CD4-positive, CD25-positive, alpha-beta regulatory T cell (primary cell): ENCODE data around the gene ULK2. TPM values are rescaled to one million over a fixed set of nuclear protein-coding genes. Genes with fewer than 3 reads are reported as not detected.

Experiments used
- ATAC-seq, 2 donors: fragments of 150-1000 bp; cut with Tn5 transposase; one replicate each; pipeline ENCODE4 v1.10.0; 2021; ENCODE audit warnings: low read depth in 2 of 2, moderate number of reproducible peaks in 2 of 2, moderate library complexity in 1 of 2
- DNase-seq, 3 donors: peaks; one replicate each; pipeline versions ENCODE4 v3.0.0 to v3.0.0-alpha.2; 2012 to 2022; ENCODE audit warnings: mixed read lengths in 1 of 3
- H3K27ac ChIP-seq: one replicate; pipeline ENCODE4 v1.7.0; 2013; ENCODE audit warnings: mild to moderate bottlenecking, low read length; ENCODE audit not compliant: insufficient read depth, poor library complexity, severe bottlenecking
- H3K27me3 ChIP-seq: one replicate; pipeline ENCODE4 v1.7.0; 2013; ENCODE audit warnings: low read length; ENCODE audit not compliant: control insufficient read depth, insufficient read depth
- H3K36me3 ChIP-seq: one replicate; pipeline ENCODE4 v1.7.0; 2013; ENCODE audit warnings: mild to moderate bottlenecking, low read length, moderate library complexity; ENCODE audit not compliant: control insufficient read depth, insufficient read depth
- H3K4me1 ChIP-seq: 2 replicates; pipeline ENCODE4 v1.7.0; 2013; ENCODE audit warnings: mild to moderate bottlenecking, low read length; ENCODE audit not compliant: insufficient read depth, control insufficient read depth, poor library complexity, severe bottlenecking
- H3K4me3 ChIP-seq: one replicate; pipeline ENCODE4 v1.7.0; 2013; ENCODE audit warnings: low read depth, mild to moderate bottlenecking, low read length, moderate library complexity
- H3K9me3 ChIP-seq, 2 experiments: 1 replicate in 1 of 2; 2 replicates in 1 of 2; pipeline ENCODE4 v1.7.0; 2013; ENCODE audit warnings: low read length in 2 of 2, mild to moderate bottlenecking in 1 of 2, moderate library complexity in 1 of 2; ENCODE audit not compliant: control insufficient read depth in 2 of 2
- H3K27ac Mint-ChIP-seq, 3 donors: one replicate each; pipeline ENCODE4 v1.8.0; 2020 to 2022; ENCODE audit warnings: mild to moderate bottlenecking in 3 of 3, mixed read lengths in 3 of 3, moderate library complexity in 2 of 3
- H3K27me3 Mint-ChIP-seq: one replicate; pipeline ENCODE4 v1.8.0; 2022; ENCODE audit warnings: mild to moderate bottlenecking, mixed read lengths
- H3K36me3 Mint-ChIP-seq: one replicate; pipeline ENCODE4 v1.8.0; 2020; ENCODE audit warnings: mixed read lengths
- H3K4me1 Mint-ChIP-seq, 4 donors: one replicate each; pipeline ENCODE4 v1.8.0; 2020 to 2022; ENCODE audit warnings: mixed read lengths in 4 of 4, mild to moderate bottlenecking in 1 of 4
- H3K4me3 Mint-ChIP-seq, 4 donors: one replicate each; pipeline ENCODE4 v1.8.0; 2020 to 2022; ENCODE audit warnings: mild to moderate bottlenecking in 4 of 4, mixed read lengths in 4 of 4, moderate library complexity in 3 of 4
- H3K9me3 Mint-ChIP-seq, 7 donors: one replicate each; pipeline ENCODE4 v1.8.0; 2020 to 2022; ENCODE audit warnings: mixed read lengths in 7 of 7, mild to moderate bottlenecking in 3 of 7, moderate library complexity in 2 of 7
- polyA plus RNA-seq, 4 donors: library from polyadenylated mRNA; unstranded; fragments of 300-500 nt; fragmentation: Illumina TruSeq; gene quantifications; one replicate each; pipeline ENCODE4 v1.2.3, GENCODE V29; 2021
- total RNA-seq: library from RNA; stranded (reverse); gene quantifications from one replicate; pipeline ENCODE4 v1.2.3, GENCODE V29; 2022

Gene ULK2
- total and polyA plus RNA-seq, 5 donors from 2014 or later = 2.9 to 12.0 (median 4.7) TPM

DNA sequence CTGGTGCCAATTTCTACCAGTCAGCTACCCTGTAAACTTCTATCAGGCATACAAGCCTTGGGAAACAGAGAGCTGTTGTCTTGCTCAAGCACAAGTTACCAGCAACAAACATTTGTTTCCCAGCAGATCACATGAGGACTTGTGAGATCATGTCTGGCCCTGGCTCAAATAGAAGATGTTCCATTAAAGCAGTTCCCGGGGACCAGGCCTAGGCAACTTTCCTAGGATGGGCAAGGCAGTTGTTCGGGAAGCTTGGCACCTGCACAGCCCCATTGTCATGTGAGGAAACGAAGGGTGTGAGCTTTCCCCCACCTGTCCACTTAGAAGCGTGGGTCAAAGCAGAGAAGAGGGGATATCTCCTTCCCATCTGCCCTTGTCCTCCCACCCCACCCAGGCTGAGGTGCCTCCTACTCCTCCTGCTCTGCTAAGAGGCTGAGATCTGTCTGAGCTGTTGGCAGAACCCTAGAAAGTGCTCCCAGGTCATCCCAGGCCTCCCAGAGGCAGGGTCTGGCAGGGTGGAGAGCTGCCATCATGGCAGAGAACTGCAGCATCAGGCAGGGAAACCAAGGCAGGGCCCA lies 140.1 kb downstream of the ULK2 start:
- Mint-ChIP-seq H3K4me1 (peaks cover 17 to 42% (median 23%) of the 10 kb centered on the region in 4 donors), H3K9me3 (no peaks in the 10 kb centered on the region), H3K4me3 (no peak overlapping the region), H3K27me3 (peaks cover 5% of the 10 kb centered on the region), H3K36me3 (no peaks in the 10 kb centered on the region), H3K27ac (peak overlapping the region in 2 of 3 donors; percentile 23 to 66)
- Histone ChIP-seq H3K4me3 (no peak overlapping the region), H3K27ac (peak overlapping the region; percentile 34), H3K36me3 (no peaks in the 10 kb centered on the region), H3K9me3 (no peaks in the 10 kb centered on the region), H3K4me1 (peaks cover 18% of the 10 kb centered on the region), H3K27me3 (no peaks in the 10 kb centered on the region)
- no peak for ATAC-seq
- no peak for DNase-seq

DNA sequence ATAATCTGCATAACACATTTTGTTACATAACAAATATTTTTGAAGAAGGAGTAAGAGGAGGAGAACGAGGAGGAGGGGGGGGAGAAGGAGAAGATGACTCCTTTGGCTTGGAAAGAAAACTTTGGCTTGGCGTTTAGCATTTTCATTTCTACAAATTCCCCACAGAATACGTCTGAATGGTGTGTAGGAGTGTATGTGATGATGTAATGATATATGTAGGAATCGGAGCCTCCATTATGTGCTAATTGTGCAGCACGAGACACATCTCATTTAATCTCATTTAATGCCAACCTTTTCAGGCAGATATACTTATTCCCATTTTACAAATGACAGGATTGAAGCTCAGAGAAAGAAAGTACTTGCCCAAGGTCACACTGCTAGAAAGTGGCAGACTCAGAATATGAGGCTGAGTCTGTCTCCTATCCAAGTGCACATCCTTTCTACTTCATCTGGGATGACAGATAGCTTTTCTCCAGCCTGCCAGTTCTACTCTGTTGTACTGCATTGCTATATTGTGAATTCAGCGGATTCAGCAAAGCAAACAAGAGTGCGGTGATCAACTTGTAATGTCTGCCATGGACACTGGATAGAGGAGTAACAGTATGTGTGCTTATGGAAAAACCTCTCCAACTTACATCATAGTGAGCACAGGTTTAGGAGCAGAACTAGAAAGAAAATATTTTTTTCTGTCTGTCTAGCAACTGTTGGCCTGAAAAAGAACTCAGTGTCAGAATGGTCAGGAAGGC lies 140.9 kb downstream of the ULK2 start:
- no peak overlapping the region for H3K4me3 ChIP-seq
- H3K4me1 ChIP-seq = peaks cover 18% of the 10 kb centered on the region
- H3K27me3 ChIP-seq = no peaks in the 10 kb centered on the region
- H3K36me3 Mint-ChIP-seq = no peaks in the 10 kb centered on the region
- H3K27me3 Mint-ChIP-seq = peaks cover 5% of the 10 kb centered on the region
- H3K27ac Mint-ChIP-seq = peak overlapping the region in 2 of 3 donors; percentile 44 to 84
- DNase-seq = no peak
- H3K4me3 Mint-ChIP-seq = peak overlapping the region in 1 of 4 donors; percentile 44
- no peaks in the 10 kb centered on the region for H3K9me3 ChIP-seq
- H3K9me3 Mint-ChIP-seq = no peaks in the 10 kb centered on the region
- peak overlapping the region; percentile 34 for H3K27ac ChIP-seq
- H3K4me1 Mint-ChIP-seq = peaks cover 17 to 44% (median 26%) of the 10 kb centered on the region in 4 donors
- no peaks in the 10 kb centered on the region for H3K36me3 ChIP-seq
- no peak for ATAC-seq

DNA sequence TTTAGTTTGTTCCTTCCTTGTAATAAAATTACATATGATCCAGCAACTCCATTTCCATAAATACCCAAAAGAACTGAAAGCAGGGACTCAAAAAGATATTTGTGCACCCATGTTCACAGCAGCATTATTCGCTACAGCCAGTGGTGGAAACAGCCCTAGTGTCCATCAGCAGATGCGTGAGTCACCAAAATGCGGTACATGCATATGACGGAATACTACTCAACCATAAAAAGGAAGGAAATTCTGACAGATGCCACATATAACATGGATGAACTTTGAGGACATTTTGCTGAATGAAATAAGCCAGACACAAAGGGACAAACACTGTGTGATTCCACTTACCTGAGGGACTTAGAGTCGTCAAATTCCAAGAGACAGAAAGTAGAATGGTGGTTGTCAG lies 142.2 kb downstream of the ULK2 start:
- no peaks in the 10 kb centered on the region for H3K27me3 ChIP-seq
- Mint-ChIP-seq H3K4me3 (peak overlapping the region; percentile 76 to 92 (median 80)), H3K36me3 (no peaks in the 10 kb centered on the region), H3K4me1 (peaks cover 17 to 49% (median 30%) of the 10 kb centered on the region in 4 donors), H3K27ac (peak overlapping the region; percentile 0 to 95 (median 90)), H3K9me3 (no peaks in the 10 kb centered on the region), H3K27me3 (no peaks in the 10 kb centered on the region)
- H3K9me3 ChIP-seq = no peaks in the 10 kb centered on the region
- DNase-seq (no peak), ATAC-seq (no peak)
- H3K36me3 ChIP-seq = no peaks in the 10 kb centered on the region
- H3K4me1 ChIP-seq = peaks cover 18% of the 10 kb centered on the region
- H3K4me3 ChIP-seq = peak overlapping the region; percentile 37
- peak overlapping the region; percentile 7 for H3K27ac ChIP-seq

DNA sequence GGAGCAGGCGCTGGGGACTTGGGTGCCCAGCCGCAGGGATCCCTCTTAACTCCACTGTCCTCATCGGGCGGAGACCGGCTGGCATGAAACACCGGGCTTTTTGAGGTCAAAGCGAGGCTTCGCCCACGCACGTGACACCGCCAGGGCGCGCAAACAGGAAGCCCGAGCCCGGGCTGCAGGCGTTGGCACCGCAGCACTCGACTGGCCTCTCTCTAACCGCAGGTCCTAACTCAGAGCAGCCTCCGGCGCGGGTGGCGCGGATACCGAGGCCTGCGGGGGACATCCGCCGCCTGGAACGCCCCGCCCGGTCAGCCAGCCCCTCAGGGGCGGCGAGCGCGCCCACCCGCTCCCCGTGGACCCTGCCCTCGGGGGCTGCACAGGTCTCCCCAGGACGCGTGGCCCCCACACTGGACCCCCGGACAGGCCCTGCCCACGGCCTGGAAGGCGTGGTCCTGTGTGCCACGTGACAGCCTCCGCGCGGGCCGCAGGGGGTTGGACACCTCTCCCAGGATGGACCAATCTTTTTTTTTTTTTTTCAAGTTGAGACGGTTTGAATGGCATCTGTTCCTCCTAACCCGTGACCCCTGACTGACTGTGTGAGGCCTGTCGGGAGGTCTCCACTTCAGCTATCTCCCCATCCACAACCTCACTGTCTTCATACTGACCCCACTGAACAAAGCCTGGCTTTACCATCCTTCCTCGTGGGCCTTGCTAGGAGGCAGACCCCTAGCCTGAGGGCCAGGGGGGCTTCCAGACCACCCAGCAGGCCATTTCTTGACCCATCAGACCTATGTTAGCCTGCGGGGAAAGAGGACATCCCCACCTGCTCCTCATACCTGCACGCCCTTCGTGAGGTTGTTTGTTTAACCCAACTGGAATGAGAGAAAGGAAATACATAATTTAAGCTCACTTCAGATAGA lies 143.0 kb downstream of the ULK2 start:
- no peaks in the 10 kb centered on the region for H3K9me3 ChIP-seq
- H3K36me3 ChIP-seq = no peaks in the 10 kb centered on the region
- no peaks in the 10 kb centered on the region for H3K27me3 ChIP-seq
- H3K4me3 ChIP-seq = peak overlapping the region; percentile 37
- no peaks in the 10 kb centered on the region for H3K27me3 Mint-ChIP-seq
- H3K9me3 Mint-ChIP-seq = peaks cover 0 to under 1% (median 0%) of the 10 kb centered on the region in 7 donors
- DNase-seq (peak; percentile 11 to 88 (median 37)), ATAC-seq (peak; percentile 68 to 81)
- H3K4me3 Mint-ChIP-seq = peak overlapping the region; percentile 76 to 92 (median 80)
- peaks cover 18% of the 10 kb centered on the region for H3K4me1 ChIP-seq
- H3K4me1 Mint-ChIP-seq = peaks cover 17 to 51% (median 30%) of the 10 kb centered on the region in 4 donors
- H3K36me3 Mint-ChIP-seq = no peaks in the 10 kb centered on the region
- H3K27ac Mint-ChIP-seq = peak overlapping the region; percentile 56 to 95 (median 90)
- peak overlapping the region; percentile 59 for H3K27ac ChIP-seq

DNA sequence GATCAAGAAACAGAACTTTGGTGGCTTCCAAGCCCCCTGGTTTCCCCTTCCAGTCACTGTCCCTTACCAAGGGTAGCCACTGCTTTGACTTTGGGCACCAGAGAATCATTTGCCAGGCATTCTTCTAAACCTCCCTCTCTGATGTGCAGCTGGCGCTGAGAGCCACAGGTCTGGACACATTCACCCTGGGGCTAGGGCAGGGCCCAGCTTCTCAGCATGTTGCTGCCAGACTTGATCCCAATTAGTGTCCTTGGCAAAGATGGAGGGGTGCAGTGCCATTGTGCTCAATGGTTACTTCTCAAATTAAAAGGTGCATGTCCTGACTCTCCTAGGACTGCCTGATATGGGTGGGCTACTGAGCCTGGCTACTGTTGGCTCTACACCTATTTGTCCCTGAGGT lies 143.8 kb downstream of the ULK2 start:
- Histone ChIP-seq H3K27ac (peak overlapping the region; percentile 59), H3K36me3 (no peaks in the 10 kb centered on the region), H3K4me1 (peaks cover 18% of the 10 kb centered on the region), H3K4me3 (peak overlapping the region; percentile 15), H3K27me3 (no peaks in the 10 kb centered on the region), H3K9me3 (no peaks in the 10 kb centered on the region)
- Mint-ChIP-seq H3K27me3 (no peaks in the 10 kb centered on the region), H3K27ac (peak overlapping the region; percentile 79 to 90 (median 83)), H3K9me3 (peaks cover 0 to 2% (median 0%) of the 10 kb centered on the region in 7 donors), H3K4me1 (peaks cover 19 to 53% (median 31%) of the 10 kb centered on the region in 4 donors), H3K36me3 (no peaks in the 10 kb centered on the region), H3K4me3 (peak overlapping the region; percentile 37 to 73 (median 71))
- ATAC-seq = peak in 1 of 2 donors; percentile 20
- DNase-seq = no peak

Other genes with a start within 250 kb of the ULK2 start
- 34.7 TPM for gene ALDH3A2, start 219.2 kb downstream of the ULK2 start, total RNA-seq
- gene ALDH3A2, start 219.2 kb downstream of the ULK2 start, polyA plus RNA-seq = 10 to 100 TPM; 31.7 to 45.9 (median 40.0) TPM
- gene SLC47A2, start 151.4 kb downstream of the ULK2 start, total RNA-seq = not detected
- gene SLC47A2, start 151.4 kb downstream of the ULK2 start, polyA plus RNA-seq = not detected
- not detected for gene ALDH3A1, start 119.6 kb downstream of the ULK2 start, total RNA-seq
- under 1 TPM in 1 of 4 donors, not detected in 3; 0.14 TPM for gene ALDH3A1, start 119.6 kb downstream of the ULK2 start, polyA plus RNA-seq
- 46.2 TPM for gene AKAP10, start 109.9 kb upstream of the ULK2 start, total RNA-seq
- gene AKAP10, start 109.9 kb upstream of the ULK2 start, polyA plus RNA-seq = 10 to 100 TPM; 17.7 to 22.0 (median 18.4) TPM
- gene SPECC1, start 141.4 kb upstream of the ULK2 start, total RNA-seq = 6.5 TPM
- gene SPECC1, start 141.4 kb upstream of the ULK2 start, polyA plus RNA-seq = 1 to 10 TPM in 3 of 4 donors, under 1 TPM in 1; 0.62 to 1.3 (median 1.2) TPM